Measurements from ENCODE around the gene LDLRAP1.

LDLRAP1 gene

DNA sequence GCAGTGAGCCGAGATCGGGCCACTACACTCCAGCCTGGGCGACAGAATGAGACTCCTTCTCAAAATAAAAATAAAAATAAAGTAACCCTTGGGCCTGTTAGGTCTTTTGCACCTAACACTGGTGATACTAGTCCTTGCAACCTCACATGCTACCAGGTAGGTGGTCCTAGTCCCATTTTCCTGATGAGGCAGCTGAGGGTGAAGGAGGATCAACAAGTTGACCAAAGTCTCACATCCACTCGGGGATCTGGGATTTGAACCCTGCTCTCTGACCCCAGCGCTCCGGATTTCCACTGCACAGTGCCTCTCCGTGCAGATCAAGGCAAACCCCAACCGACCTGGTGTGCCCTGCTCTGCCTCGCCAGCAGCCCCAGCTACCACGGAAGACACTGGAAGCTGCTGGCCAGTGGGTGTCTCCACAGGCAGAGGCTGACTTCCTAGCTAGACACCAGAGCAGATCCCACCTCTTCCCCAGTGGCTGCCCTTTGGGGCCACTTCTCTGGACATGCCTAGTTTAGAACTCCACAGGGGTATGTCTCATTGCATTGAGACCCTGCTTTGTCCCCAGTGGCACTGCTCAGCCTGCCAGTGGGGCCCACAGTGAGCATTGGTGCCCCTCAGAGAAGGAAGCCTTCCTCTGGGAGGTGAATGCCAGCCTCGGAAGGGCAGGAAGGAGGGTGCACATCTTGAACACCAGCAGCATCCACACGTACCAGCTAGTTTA, 27.6 kb downstream of the LDLRAP1 start:
- H3K27me3 Mint-ChIP-seq = no peaks in the 10 kb centered on the region
- no peak overlapping the region for H3K27ac Mint-ChIP-seq
- H3K4me1 Mint-ChIP-seq = peaks cover 76% of the 10 kb centered on the region
- H3K4me3 Mint-ChIP-seq = no peak overlapping the region
- no peaks in the 10 kb centered on the region for H3K36me3 Mint-ChIP-seq
- H3K9me3 Mint-ChIP-seq = no peaks in the 10 kb centered on the region

DNA sequence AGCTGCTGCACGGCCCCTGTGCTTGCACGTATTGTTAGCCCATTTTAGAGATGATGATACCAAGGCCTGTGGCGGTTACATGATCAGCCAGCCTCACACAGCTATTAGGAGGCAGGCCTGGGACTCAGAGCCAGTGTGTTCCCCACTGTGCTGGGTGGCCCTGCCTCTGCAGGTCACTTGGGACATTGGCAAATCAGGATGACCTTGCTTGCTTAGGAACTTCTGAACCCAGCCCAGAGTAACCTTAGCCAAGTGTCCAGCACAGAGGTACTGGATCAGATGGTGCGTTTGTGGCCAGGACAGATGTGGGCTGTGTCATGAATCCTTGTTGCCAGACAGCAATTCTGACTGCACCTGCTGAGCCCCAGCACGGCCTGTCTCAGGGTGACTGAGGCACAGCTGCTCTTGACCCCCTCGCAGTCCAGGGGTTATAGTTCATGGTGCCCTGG, 28.1 kb downstream of the LDLRAP1 start:
- H3K36me3 Mint-ChIP-seq = no peaks in the 10 kb centered on the region
- no peak overlapping the region for H3K4me3 Mint-ChIP-seq
- H3K9me3 Mint-ChIP-seq = no peaks in the 10 kb centered on the region
- H3K27me3 Mint-ChIP-seq = no peaks in the 10 kb centered on the region
- H3K27ac Mint-ChIP-seq = peak overlapping the region; percentile 76
- peaks cover 70% of the 10 kb centered on the region for H3K4me1 Mint-ChIP-seq

DNA sequence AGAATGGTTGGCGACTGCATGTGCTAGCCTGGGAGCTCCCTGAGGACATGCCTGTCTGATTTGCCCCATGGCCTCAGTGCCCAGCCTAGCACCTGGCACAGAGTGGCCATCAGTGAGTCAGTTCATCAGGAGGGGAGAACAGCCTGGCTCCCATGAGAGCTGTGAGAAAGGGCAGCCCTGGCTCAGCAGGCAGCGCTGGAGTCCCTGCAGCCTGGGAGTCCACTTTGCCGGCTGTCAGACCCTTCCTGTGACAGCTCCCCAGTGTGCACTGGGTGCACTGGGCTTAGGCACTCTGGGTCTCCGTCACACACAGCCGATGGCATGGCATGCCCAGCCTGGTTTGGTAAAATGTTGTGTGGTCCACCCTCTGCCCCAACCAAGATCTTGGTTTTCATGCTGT, 28.7 kb downstream of the LDLRAP1 start:
- H3K4me3 Mint-ChIP-seq = no peak overlapping the region
- H3K9me3 Mint-ChIP-seq = no peaks in the 10 kb centered on the region
- peak overlapping the region; percentile 76 for H3K27ac Mint-ChIP-seq
- H3K27me3 Mint-ChIP-seq = no peaks in the 10 kb centered on the region
- no peaks in the 10 kb centered on the region for H3K36me3 Mint-ChIP-seq
- peaks cover 65% of the 10 kb centered on the region for H3K4me1 Mint-ChIP-seq

DNA sequence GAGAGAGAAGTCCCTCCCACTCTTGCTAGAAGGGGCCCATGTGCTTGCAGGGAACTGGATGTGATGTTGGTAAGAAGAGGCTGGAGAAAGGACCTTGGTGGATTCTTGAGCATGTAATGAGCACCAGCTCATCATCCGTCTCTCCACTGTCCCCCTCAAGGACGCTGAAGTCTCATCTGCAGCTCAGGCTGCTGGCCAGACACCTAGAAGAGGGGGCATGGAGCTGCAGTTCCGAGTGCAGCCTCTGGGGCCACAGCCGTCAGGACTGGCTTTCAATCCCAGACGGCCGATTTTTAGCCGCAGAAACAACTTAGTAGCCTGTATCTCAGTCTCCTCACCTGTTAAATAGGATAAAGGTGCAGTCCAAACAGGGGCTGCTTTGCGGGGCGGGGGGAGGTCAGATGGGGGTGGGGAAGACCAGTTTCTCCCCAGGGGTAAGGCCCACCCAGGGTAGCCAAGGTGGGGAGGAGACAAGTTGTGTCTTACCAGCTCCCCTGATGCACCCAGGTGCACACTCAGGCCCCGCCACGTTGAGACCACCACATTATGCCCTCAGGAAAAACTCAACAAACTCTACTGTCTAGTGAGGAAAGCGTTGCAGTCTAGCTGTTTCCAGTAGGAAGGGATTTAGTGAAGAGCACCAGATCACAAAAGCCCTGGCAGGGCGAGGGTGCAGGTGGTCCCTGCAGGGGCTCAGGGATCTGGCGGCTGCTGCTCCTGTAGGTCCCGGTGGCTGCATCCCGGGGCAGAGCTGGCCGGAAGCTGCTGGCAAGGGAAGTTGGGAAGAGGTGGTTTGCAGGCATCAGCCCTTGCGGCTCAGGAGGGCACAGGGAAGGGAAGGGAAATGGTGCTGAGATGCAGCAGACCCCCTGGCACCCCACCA, 29.5 kb downstream of the LDLRAP1 start:
- no peak overlapping the region for H3K4me3 Mint-ChIP-seq
- H3K4me1 Mint-ChIP-seq = peaks cover 58% of the 10 kb centered on the region
- no peaks in the 10 kb centered on the region for H3K9me3 Mint-ChIP-seq
- no peaks in the 10 kb centered on the region for H3K27me3 Mint-ChIP-seq
- H3K36me3 Mint-ChIP-seq = no peaks in the 10 kb centered on the region
- peak overlapping the region; percentile 65 for H3K27ac Mint-ChIP-seq

DNA sequence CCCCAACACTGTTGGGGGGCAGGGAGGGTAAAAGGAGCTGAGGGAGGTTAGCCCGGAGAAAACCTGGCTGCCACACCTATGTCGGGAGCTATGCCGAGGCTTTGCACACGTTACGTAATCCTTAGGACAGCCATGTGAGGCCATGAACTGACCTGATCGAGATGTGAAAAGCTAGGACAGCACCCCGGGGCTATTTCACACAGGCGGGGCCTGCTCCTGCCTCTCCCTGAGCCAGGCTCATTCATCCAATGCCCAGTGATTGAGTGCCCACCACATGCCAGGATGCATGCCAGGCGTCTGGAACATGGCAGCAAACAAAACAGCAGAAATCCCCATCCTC, 30.2 kb downstream of the LDLRAP1 start:
- Mint-ChIP-seq H3K9me3 (no peaks in the 10 kb centered on the region), H3K4me1 (peaks cover 51% of the 10 kb centered on the region), H3K4me3 (no peak overlapping the region), H3K27me3 (no peaks in the 10 kb centered on the region), H3K27ac (no peak overlapping the region), H3K36me3 (no peaks in the 10 kb centered on the region)

DNA sequence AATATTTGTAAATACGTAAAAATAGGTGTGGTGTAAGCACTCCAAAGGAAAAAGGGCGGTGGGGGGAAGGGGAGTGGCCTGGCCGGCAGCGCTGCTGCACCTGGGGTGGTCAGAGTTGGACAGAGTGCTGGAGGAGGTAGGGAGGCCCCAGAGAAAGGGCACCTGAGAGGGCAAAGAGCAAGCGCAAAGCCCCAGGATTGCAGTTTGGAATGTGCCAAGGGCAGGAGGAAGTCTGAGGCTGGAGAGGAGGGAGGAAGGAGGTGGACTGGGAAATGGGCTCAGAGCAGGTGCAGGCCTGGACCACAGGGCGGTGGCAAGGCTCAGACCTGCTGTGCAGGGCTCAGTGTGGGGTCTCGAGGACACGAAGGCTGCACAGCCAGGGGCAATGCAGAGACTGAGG, 30.6 kb downstream of the LDLRAP1 start:
- H3K27me3 Mint-ChIP-seq = no peaks in the 10 kb centered on the region
- H3K4me1 Mint-ChIP-seq = peaks cover 48% of the 10 kb centered on the region
- no peaks in the 10 kb centered on the region for H3K9me3 Mint-ChIP-seq
- no peaks in the 10 kb centered on the region for H3K36me3 Mint-ChIP-seq
- peak overlapping the region; percentile 23 for H3K27ac Mint-ChIP-seq
- H3K4me3 Mint-ChIP-seq = no peak overlapping the region

DNA sequence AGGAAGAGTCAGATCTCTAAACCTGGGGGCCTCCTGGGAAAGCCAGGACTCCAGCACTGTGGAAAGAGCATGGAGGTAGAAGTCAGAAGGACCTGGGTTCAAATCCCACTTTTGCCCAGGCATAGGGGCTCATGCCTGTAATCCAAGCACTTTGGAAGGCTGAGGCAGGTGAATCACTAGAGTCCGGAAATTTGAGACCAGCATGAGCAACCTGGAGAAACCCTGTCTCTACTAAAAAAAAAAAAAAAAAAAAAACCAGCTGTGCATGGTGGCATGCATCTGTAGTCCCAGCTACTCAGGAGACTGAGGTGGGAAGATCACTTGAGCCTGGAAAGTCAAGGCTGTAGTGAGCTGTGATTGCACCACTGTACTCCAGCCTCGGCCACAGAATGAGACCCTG, 31.8 kb downstream of the LDLRAP1 start:
- Mint-ChIP-seq H3K9me3 (no peaks in the 10 kb centered on the region), H3K36me3 (no peaks in the 10 kb centered on the region), H3K4me1 (peaks cover 37% of the 10 kb centered on the region), H3K27me3 (no peaks in the 10 kb centered on the region), H3K27ac (no peak overlapping the region), H3K4me3 (no peak overlapping the region)

DNA sequence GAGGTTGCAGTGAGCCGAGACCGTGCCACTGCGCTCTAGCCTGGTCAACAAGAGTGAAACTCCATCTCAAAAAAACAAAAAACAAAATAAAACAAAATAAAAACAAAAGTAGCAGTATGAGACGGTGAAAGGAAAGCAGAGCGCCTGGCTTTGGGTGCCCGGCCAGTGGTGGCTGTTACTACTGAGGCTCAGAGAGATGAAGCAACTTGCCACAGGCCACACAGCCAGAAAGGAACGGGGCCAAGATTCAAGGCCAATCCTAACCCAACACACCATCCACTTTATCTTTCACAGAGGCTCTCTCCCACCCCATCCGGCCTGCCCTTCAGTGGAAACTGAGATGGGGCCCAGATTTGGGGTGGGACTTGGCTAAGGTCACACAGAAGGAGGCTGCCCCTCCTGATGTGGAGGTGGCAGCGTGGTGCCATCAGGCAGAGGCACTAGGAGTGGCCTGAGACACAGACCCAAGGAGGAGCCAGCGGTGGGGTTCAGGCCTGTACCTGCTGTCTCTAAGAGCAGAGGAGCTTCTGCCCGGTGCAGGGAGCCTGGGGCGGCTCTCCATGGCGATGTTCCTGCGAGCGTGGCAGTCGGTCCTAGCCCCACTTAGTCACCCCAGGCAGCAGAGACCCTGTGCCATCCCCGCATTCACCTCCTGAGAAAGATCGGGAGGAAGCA, 33.2 kb downstream of the LDLRAP1 start:
- Mint-ChIP-seq H3K4me3 (no peak overlapping the region), H3K27me3 (no peaks in the 10 kb centered on the region), H3K9me3 (no peaks in the 10 kb centered on the region), H3K36me3 (no peaks in the 10 kb centered on the region), H3K4me1 (peaks cover 27% of the 10 kb centered on the region), H3K27ac (no peak overlapping the region)

DNA sequence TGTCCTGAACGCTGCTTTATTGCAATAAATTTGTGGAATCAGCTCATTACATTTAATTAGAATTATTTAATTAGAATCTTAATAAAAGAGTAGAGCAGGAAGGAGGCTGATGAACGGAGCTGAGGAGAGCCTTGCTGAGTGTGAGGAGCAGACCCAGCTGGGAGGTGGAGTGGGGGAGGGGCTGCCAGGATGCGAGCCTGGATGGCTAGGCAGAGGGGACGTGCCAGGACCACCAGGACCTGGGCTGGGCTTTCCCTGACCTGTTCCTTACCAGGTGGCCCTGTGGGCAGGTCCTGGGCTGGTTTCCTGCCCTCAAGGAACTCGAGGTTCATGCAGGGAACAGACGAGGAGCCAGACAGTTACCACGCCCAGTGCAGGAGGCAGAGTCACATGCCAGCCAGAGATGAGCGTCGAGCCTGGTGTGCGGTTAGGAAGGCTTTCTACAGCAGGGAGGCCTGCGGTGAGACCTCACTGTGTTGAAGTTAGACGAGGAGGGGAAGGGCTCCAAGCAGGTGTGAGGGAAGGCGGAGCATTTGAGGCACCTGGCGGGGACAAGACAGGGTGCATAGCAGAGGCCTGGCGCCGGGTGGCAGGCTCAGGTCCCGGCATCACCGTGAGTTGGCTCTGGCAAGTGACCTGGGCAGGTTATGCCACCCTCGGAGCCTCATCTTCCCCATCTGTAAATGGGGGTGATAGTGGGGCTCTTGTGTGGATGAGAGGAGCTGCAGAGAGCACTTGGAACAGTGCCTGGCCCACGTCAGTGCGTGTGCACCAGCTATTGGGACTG, 33.9 kb downstream of the LDLRAP1 start:
- no peak overlapping the region for H3K4me3 Mint-ChIP-seq
- no peaks in the 10 kb centered on the region for H3K36me3 Mint-ChIP-seq
- no peaks in the 10 kb centered on the region for H3K9me3 Mint-ChIP-seq
- no peaks in the 10 kb centered on the region for H3K27me3 Mint-ChIP-seq
- no peak overlapping the region for H3K27ac Mint-ChIP-seq
- peaks cover 20% of the 10 kb centered on the region for H3K4me1 Mint-ChIP-seq

DNA sequence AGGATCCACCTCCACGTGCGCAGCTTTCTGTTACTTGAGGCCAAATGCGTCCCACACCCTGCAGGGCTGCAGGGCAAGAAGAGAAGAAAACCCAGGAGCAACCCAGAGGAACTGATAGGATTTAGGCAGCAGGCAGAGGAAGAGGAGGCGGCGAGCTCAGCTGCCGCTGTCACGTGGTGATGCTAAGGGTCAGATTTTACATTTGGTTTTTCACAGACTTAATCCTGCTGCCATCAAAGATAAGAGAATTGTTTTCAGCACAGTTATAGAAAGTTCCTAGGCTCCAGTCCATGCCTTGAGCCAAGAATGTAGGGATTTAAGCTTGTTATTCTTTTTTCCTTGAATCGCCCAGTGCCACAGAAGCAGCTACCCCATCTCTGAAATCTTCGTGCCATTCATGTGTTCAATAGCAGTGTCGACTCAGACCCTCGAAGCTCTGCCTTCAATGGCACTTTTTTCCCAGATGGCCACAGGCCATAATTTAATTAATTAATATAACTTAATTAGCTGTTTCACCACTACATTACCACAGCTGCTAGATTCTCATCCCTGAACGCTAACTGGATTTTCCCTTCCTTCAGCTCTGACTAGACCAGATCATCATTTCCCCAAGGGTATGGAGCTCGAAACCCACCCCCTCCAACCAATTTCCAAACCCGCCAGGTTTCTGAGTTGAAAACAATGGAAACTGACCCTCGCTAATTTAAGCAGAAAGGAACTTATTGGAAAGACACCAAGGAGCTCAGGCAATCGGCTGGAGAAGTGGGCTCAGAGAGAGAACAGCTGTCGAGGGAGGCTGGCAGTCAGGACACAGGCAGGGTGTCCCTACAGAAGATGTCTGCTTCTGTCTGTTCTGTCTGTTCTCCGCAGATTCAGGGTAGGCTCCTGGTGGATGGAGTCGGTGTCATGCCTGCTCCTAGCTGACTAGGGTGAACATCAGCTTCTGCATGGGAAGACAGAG, 36.2 kb downstream of the LDLRAP1 start:
- no peaks in the 10 kb centered on the region for H3K27me3 Mint-ChIP-seq
- H3K4me1 Mint-ChIP-seq = peaks cover 2% of the 10 kb centered on the region
- no peak overlapping the region for H3K27ac Mint-ChIP-seq
- no peaks in the 10 kb centered on the region for H3K9me3 Mint-ChIP-seq
- H3K4me3 Mint-ChIP-seq = no peak overlapping the region
- no peaks in the 10 kb centered on the region for H3K36me3 Mint-ChIP-seq

DNA sequence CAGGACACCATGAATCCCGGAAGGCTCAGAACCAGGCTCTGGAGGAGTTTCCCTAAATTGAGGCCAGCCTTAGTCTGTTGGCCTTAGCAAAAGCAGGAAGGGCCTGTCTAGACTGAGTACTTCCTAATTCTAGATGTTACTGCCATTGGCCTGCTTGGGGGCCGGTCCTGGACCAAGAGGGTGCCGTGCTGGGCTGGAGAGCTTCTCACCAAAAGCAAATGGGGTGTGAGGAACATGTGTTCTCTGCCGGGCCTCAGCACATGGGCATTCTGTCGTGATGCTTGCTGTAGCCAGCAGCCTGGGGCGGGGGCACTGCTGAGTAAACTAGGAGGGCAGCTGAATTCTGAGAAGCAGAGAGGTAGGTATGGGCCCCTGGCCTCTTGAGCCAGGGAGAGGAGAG, 37.5 kb downstream of the LDLRAP1 start:
- Mint-ChIP-seq H3K4me1 (no peaks in the 10 kb centered on the region), H3K27ac (no peak overlapping the region)

DNA sequence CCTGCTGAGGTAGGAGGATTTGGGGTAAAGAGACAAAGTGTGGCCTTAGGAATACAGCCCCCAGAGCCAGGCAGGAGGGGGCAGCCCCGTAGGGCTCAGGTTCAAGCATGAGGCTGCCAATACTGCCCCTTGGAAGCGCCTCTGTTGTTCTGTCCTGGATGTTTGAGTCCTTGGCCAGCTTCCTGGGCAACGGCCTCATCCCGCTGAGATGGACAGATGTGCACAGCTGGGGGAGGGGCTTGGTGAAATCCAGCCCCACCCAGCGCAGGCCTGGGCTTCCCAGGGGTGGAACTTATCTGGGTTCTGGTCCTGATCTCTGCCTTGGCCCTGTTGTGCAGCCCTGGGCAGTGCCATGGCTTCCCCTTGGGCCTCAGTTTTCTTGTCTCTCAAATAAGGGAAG, 38.4 kb downstream of the LDLRAP1 start:
- no peaks in the 10 kb centered on the region for H3K4me1 Mint-ChIP-seq
- no peaks in the 10 kb centered on the region for H3K9me3 Mint-ChIP-seq
- no peak overlapping the region for H3K27ac Mint-ChIP-seq
- H3K4me3 Mint-ChIP-seq = no peak overlapping the region
- no peaks in the 10 kb centered on the region for H3K27me3 Mint-ChIP-seq
- H3K36me3 Mint-ChIP-seq = no peaks in the 10 kb centered on the region

More for the DNA sequence above, 37.5 kb downstream of the LDLRAP1 start:
- H3K27me3 Mint-ChIP-seq = no peaks in the 10 kb centered on the region
- no peaks in the 10 kb centered on the region for H3K36me3 Mint-ChIP-seq
- no peak overlapping the region for H3K4me3 Mint-ChIP-seq
- no peaks in the 10 kb centered on the region for H3K9me3 Mint-ChIP-seq

DNA sequence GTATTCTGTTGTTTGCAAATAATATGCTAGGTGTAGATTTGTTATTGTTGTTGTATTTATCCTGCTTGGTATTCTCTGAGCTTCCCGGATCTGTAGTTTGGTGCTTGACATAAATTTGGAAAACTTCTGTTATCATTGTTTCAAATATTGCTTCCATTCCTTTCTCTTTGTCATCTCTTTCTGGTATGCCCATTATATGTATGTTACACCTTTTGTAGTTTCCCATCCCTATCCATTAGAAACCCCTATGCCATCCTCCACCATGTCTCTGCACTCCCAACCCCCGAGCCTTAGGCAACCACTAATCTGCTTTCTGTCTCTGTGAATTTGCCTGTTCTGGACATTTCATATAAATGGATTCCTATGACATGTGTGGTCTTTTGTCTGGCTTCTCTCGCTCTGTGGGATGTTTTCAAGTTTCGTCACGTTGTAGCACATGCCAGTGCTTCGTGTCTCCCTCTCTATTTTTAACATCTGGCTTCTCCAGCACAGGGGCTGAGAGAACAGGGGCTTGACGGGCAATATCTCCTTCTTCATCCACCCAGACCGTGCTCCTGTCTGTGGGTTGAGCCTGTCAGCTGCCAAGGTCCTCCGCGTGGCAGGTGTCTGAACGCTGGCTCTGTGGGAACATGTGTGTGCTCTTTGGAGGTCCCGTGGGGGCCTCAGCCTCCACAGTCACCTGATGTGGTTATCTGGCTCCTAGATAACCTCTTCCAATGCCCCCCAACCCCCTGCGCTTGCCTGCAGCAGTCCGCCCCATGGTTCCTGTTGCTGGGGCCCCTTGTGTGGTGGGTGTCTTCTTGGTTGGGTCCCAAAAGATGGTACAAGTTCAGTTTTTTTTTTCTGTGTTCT, 40.3 kb downstream of the LDLRAP1 start:
- Mint-ChIP-seq H3K36me3 (no peaks in the 10 kb centered on the region), H3K4me1 (no peaks in the 10 kb centered on the region), H3K27me3 (no peaks in the 10 kb centered on the region), H3K27ac (no peak overlapping the region), H3K4me3 (no peak overlapping the region), H3K9me3 (no peaks in the 10 kb centered on the region)

DNA sequence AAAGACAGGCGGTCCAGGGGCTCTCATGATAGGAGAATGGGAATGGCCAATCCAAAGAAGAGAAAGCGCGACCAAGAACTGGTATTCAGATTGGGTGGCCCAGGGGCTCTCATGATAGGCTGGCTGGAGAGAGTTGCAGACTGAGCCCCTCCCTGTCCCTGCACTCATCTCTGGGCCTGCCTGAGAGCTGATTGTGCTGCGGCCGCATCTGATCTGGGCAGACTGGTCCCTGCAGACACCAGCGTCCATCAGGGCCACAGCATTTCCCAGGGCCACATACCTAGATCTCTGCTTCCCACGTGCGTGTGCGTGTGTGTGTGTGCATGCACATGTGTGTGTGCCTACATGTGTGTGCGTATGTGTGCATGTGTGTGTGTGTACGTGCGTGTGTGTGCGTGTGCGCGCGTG, 42.8 kb downstream of the LDLRAP1 start:
- Mint-ChIP-seq H3K27me3 (no peaks in the 10 kb centered on the region), H3K4me3 (no peak overlapping the region), H3K4me1 (peaks cover 8% of the 10 kb centered on the region), H3K36me3 (no peaks in the 10 kb centered on the region), H3K27ac (no peak overlapping the region), H3K9me3 (no peaks in the 10 kb centered on the region)
